Measurements from ENCODE around the gene SFXN1.

- TF ChIP-seq POLR2A (IDR thresholded peaks at IDR 0.05; ENCODE audit: low read depth, low read length) (no peak), RFX5 (IDR thresholded peaks at IDR 0.05; ENCODE audit: low read depth, low read length) (no peak)
These were observed 6.0 kb downstream of the SFXN1 start for GRCh38 chr5:175484322-175484721.
